Uterus (tissue), 2 donors: ENCODE measurements around the gene ZNF668.

Experiments used
- POLR2A ChIP-seq, 2 donors: fragments of 450-650 bp; IDR thresholded peaks; one replicate each; pipeline ENCODE4 v1.6.1; 2016; ENCODE audit warnings: antibody characterized with exemption in 2 of 2, mild to moderate bottlenecking in 1 of 2, moderate library complexity in 1 of 2
- TF ChIP-seq, protein P1 (sequence below), 4 experiments: fragments of 200-600 bp in 2 of 4; fragments of 450-650 bp in 2 of 4; sonication (generic) in 2 of 4; IDR thresholded peaks; one replicate each; pipeline ENCODE4 v1.5.1; 2016 to 2019; ENCODE audit warnings: antibody characterized with exemption in 4 of 4, mild to moderate bottlenecking in 2 of 4, moderate library complexity in 1 of 4

DNA sequence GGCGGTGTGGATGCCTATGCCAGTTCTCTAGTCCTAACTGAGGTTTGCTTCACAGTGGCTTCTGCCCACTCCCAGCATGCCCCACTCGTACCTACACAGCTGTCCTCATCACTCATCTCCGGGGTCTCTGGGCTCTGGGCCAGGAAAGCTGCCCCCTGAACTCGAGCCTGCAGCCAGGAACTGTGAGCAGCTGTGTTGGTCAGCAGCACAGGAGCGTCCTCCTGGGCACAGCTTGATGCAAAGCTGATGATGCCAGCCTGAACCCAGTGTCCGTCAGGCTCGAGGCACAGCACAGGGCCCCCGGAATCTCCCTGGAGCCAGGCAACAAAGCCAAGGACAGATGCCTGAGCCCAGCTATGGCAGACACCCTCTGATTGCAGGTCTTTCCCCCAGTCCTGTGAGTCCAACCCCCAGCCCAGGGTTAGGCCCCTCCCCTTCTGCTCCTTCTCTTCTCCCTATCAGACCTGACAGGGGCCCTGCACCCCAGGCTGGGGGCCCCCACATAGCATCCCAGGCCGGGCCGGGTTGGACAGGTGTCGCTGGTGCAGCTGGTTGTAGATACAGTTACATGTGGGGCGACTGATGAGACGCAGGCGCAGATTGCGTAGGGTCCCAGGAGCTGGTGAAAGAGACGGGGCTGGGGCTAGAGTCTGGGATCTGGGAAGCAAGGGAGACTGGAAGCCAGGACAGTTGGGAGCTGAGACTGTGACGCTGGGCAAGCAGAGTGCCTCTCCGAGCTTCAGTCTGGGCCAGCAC is 12.0 kb upstream of the ZNF668 start:
- TF ChIP-seq POLR2A (IDR thresholded peaks at IDR 0.05) = no peak
- TF ChIP-seq, protein P1, sequence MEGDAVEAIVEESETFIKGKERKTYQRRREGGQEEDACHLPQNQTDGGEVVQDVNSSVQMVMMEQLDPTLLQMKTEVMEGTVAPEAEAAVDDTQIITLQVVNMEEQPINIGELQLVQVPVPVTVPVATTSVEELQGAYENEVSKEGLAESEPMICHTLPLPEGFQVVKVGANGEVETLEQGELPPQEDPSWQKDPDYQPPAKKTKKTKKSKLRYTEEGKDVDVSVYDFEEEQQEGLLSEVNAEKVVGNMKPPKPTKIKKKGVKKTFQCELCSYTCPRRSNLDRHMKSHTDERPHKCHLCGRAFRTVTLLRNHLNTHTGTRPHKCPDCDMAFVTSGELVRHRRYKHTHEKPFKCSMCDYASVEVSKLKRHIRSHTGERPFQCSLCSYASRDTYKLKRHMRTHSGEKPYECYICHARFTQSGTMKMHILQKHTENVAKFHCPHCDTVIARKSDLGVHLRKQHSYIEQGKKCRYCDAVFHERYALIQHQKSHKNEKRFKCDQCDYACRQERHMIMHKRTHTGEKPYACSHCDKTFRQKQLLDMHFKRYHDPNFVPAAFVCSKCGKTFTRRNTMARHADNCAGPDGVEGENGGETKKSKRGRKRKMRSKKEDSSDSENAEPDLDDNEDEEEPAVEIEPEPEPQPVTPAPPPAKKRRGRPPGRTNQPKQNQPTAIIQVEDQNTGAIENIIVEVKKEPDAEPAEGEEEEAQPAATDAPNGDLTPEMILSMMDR (IDR thresholded peaks at IDR 0.05) = no peak
